Smooth muscle cell (in vitro differentiated cells): Measurements from ENCODE around the gene MRPL46. TPM values are rescaled to one million over a fixed set of nuclear protein-coding genes. Genes with fewer than 3 reads are reported as not detected.

Experiments used
- DNase-seq: peaks from one replicate; lab custom pipeline; 2025; ENCODE audit not compliant: unreplicated experiment; lab: John Stamatoyannopoulos, UW
- H2AFZ ChIP-seq: fragments of 200-600 bp; sonication (generic); 2 replicates; pipeline ENCODE4 v1.6.0; 2016; ENCODE audit warnings: antibody characterized with exemption, low read depth, mild to moderate bottlenecking
- H3F3A ChIP-seq: fragments of 200-600 bp; sonication (generic); 2 replicates; pipeline ENCODE4 v1.6.0; 2017; ENCODE audit warnings: antibody characterized with exemption, low read depth
- H3K27ac ChIP-seq: fragments of 200-600 bp; sonication (generic); 2 replicates; pipeline ENCODE4 v1.5.1; 2016; ENCODE audit warnings: low read depth, mild to moderate bottlenecking
- H3K27me3 ChIP-seq: fragments of 200-600 bp; sonication (generic); 2 replicates; pipeline ENCODE4 v1.6.1; 2016; ENCODE audit warnings: low read depth, mild to moderate bottlenecking
- H3K36me3 ChIP-seq: fragments of 200-600 bp; sonication (generic); 2 replicates; pipeline ENCODE4 v1.5.1; 2016; ENCODE audit warnings: low read depth
- H3K4me1 ChIP-seq: fragments of 200-600 bp; sonication (generic); 2 replicates; pipeline ENCODE4 v1.5.1; 2016; ENCODE audit warnings: low read depth
- H3K4me2 ChIP-seq: fragments of 200-600 bp; sonication (generic); 2 replicates; pipeline ENCODE4 v1.6.0; 2016; ENCODE audit warnings: mild to moderate bottlenecking
- H3K4me3 ChIP-seq: fragments of 200-600 bp; sonication (generic); 2 replicates; pipeline ENCODE4 v1.5.1; 2016; ENCODE audit warnings: mild to moderate bottlenecking
- H3K79me2 ChIP-seq: fragments of 200-600 bp; sonication (generic); 2 replicates; pipeline ENCODE4 v1.6.0; 2016; ENCODE audit warnings: low read depth, mild to moderate bottlenecking
- H3K9ac ChIP-seq: fragments of 200-600 bp; sonication (generic); 2 replicates; pipeline ENCODE4 v1.6.0; 2016; ENCODE audit warnings: low read depth
- H3K9me3 ChIP-seq: fragments of 200-600 bp; sonication (generic); replicated peaks from 2 replicates; pipeline ENCODE4 v1.5.1; 2016; ENCODE audit warnings: low read depth
- H4K20me1 ChIP-seq: fragments of 200-600 bp; sonication (generic); 2 replicates; pipeline ENCODE4 v1.6.0; 2016; ENCODE audit warnings: low read depth
- CTCF ChIP-seq: fragments of 200-600 bp; sonication (generic); IDR thresholded peaks from 2 replicates; pipeline ENCODE4 v1.5.1; 2017; ENCODE audit warnings: borderline replicate concordance, mild to moderate bottlenecking, antibody characterized with exemption; ENCODE audit not compliant: insufficient read depth, poor library complexity, severe bottlenecking
- WGBS: methylation state at CpG from one replicate; pipeline ENCODE4 v1.1.7; 2016; ENCODE audit warnings: low lambda C conversion rate; 5-methylcytosine and 5-hydroxymethylcytosine counted together
- polyA plus RNA-seq: library from polyadenylated mRNA; unstranded; fragments of >200 nt; fragmentation: Nextera tagmentation; extraction: Ambion mirVana; gene quantifications from 2 replicates; pipeline ENCODE4 v1.2.1, GENCODE V29; 2016
- total RNA-seq: library from RNA; depleted of rRNA; stranded (reverse); fragments of >200 nt; gene quantifications from 2 replicates; pipeline ENCODE4 v1.2.3, GENCODE V29; 2014

Gene MRPL46
- total and polyA plus RNA-seq, 2 experiments from 2014 or later = 17.1 to 31.0 TPM

- Histone ChIP-seq H3K27ac (no peak overlapping the region), H3K9me3 (no peaks in the 10 kb centered on the region), H3K9ac (no peak overlapping the region), H3K4me3 (no peak overlapping the region), H2AFZ (no peak overlapping the region), H3K27me3 (no peaks in the 10 kb centered on the region), H4K20me1 (no peaks in the 10 kb centered on the region), H3K4me2 (no peak overlapping the region), H3F3A (no peaks in the 10 kb centered on the region), H3K36me3 (no peaks in the 10 kb centered on the region), H3K79me2 (no peaks in the 10 kb centered on the region), H3K4me1 (no peaks in the 10 kb centered on the region)
- WGBS = 91% methylated on average over 3 of the region's 3 CpGs
- DNase-seq = no peak
- no peak for TF ChIP-seq CTCF
Measured at GRCh38 chr15:88456733-88457132, 10.5 kb downstream of the MRPL46 start.

DNA sequence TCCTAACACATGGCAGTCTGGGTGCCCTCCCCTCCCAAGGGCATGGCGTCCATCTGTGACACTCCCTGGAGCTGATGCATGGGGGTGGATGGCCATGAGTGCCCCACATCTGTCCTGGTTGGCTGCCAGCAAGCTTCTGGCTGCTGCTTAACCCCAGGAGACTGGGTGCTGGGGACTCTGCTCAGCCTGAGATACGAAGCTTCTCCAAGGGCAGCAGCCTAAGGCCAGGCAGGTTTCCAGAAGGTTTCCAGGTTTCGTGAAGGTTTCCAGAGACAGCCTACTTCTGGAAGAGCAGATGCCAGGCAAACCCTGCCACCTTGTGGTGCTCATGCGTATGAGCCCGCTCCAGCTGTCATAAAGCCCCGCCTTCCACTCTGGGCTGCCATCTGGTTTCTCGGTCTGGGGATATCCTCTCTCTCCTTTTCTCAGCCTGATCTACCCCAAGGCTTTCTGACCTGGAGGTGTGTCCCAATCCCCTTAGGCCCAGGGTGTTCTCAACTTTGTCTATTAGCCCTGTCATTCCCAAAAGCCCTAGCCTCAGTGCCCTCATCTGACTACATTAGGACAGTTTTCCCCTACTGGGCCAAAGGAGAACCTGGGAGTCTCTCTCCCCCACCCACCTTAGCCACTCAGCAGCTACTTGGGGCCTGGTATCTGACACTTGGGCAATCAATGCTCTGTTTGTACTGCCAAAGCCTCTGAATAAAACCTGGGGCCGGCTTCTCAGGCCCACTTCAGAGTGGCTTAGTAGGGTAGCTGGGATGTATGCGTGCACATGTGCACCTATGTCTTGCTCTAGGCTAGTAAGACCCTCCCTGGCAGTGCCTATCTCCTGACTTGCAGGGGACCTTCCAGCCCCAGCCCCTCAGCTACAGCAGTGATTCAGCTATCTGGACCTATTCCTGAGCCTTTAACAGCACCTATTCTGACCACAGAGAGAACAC, 12.0 kb downstream of the MRPL46 start:
- no peak overlapping the region for H3K4me2 ChIP-seq
- no peak overlapping the region for H3K27ac ChIP-seq
- peak; percentile 72 for TF ChIP-seq CTCF
- H3K27me3 ChIP-seq = no peaks in the 10 kb centered on the region
- DNase-seq = peak; percentile 11
- 38% methylated on average over 9 of the region's 9 CpGs for WGBS
- H3K36me3 ChIP-seq = no peaks in the 10 kb centered on the region
- no peaks in the 10 kb centered on the region for H3K4me1 ChIP-seq
- no peaks in the 10 kb centered on the region for H3K79me2 ChIP-seq
- H3K9ac ChIP-seq = no peak overlapping the region
- H3K4me3 ChIP-seq = no peak overlapping the region
- H4K20me1 ChIP-seq = no peaks in the 10 kb centered on the region
- H2AFZ ChIP-seq = no peak overlapping the region
- H3K9me3 ChIP-seq = no peaks in the 10 kb centered on the region
- H3F3A ChIP-seq = no peaks in the 10 kb centered on the region

GRCh38 chr15:88454236-88454635, 13.0 kb downstream of the MRPL46 start:
- H3K9me3 ChIP-seq = no peaks in the 10 kb centered on the region
- no peak overlapping the region for H3K4me3 ChIP-seq
- no peak overlapping the region for H3K4me2 ChIP-seq
- H3K9ac ChIP-seq = no peak overlapping the region
- no peak overlapping the region for H3K27ac ChIP-seq
- no peaks in the 10 kb centered on the region for H3K79me2 ChIP-seq
- no peak for TF ChIP-seq CTCF
- H3K36me3 ChIP-seq = no peaks in the 10 kb centered on the region
- H3K4me1 ChIP-seq = no peaks in the 10 kb centered on the region
- no peaks in the 10 kb centered on the region for H3F3A ChIP-seq
- 47% methylated on average over 1 of the region's 1 CpG for WGBS
- no peak for DNase-seq
- no peaks in the 10 kb centered on the region for H4K20me1 ChIP-seq
- no peak overlapping the region for H2AFZ ChIP-seq
- H3K27me3 ChIP-seq = no peaks in the 10 kb centered on the region

- TF ChIP-seq CTCF = no peak
- Histone ChIP-seq H2AFZ (no peak overlapping the region), H3K9ac (no peak overlapping the region), H3K36me3 (no peaks in the 10 kb centered on the region), H3K4me1 (no peaks in the 10 kb centered on the region), H3F3A (no peaks in the 10 kb centered on the region), H4K20me1 (no peaks in the 10 kb centered on the region), H3K27ac (no peak overlapping the region), H3K79me2 (no peaks in the 10 kb centered on the region), H3K27me3 (no peaks in the 10 kb centered on the region), H3K4me2 (no peak overlapping the region), H3K4me3 (no peak overlapping the region), H3K9me3 (no peaks in the 10 kb centered on the region)
- 53% methylated on average over 1 of the region's 1 CpG for WGBS
- DNase-seq = no peak
Measured at GRCh38 chr15:88453651-88454050, 13.5 kb downstream of the MRPL46 start.
